Upper lobe of right lung (tissue), 1 donor: ENCODE measurements around the gene TUBB1. TPM values are rescaled to one million over a fixed set of nuclear protein-coding genes. Genes with fewer than 3 reads are reported as not detected.

Experiments used
- ATAC-seq: fragments of 200-7000 bp; cut with Tn5 transposase; one replicate; pipeline ENCODE4 v1.9.1; 2020; ENCODE audit warnings: mild to moderate bottlenecking, moderate library complexity
- DNase-seq: peaks from one replicate; pipeline ENCODE4 v3.0.0-alpha.2; 2020
- H3K27ac ChIP-seq: fragments of 200-600 bp; one replicate; pipeline ENCODE4 v1.8.0; 2022
- H3K27me3 ChIP-seq: fragments of 200-600 bp; one replicate; pipeline ENCODE4 v1.8.0; 2022; ENCODE audit warnings: mild to moderate bottlenecking
- H3K36me3 ChIP-seq: fragments of 200-600 bp; one replicate; pipeline ENCODE4 v1.8.0; 2022
- H3K4me1 ChIP-seq: fragments of 200-600 bp; one replicate; pipeline ENCODE4 v1.8.0; 2022
- H3K4me3 ChIP-seq: fragments of 200-600 bp; one replicate; pipeline ENCODE4 v1.8.0; 2022; ENCODE audit warnings: mild to moderate bottlenecking
- H3K9me3 ChIP-seq: fragments of 200-600 bp; one replicate; pipeline ENCODE4 v1.8.0; 2022
- CTCF ChIP-seq: fragments of 200-600 bp; IDR thresholded peaks from one replicate; pipeline ENCODE4 v1.8.0; 2022; ENCODE audit warnings: antibody characterized with exemption
- intact Hi-C: fragments of 100-400 bp; cut with DNase I; formaldehyde crosslinking; loops from one replicate; pipeline ENCODE4 v1.11.0; 2022
- total RNA-seq: library from RNA; stranded (reverse); fragmentation: NEBNext Ultra II Directional; extraction: Animal tissue kit (Norgen Biotek cat#: 25700); gene quantifications from one replicate; pipeline ENCODE4 v1.2.1, GENCODE V29; 2021
- donor health status: DM: no; HTN: yes; CAD: no; lungs with severe emphysema.

TUBB1 gene
- total RNA-seq, 1 donor from 2014 or later: 3.0 TPM

DNA sequence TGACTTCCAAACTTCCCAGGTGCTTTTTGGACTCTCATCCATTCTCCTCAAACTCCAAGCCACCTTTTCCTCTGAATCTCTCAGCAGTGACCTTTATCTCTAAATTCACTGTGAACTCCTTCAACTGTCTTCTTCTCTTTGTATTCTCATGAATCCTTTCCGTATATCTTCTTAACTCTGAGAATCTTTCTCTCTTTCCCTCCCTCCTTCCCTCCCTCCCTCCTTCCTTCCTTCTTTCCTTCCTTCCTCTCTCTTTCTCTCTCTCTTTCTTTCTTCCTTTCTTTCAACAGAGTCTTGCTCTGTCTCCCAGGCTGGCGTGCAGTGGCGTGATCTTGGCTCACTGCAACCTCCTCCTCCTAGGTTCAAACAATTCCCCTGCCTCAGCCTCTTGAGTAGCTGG lies 27.6 kb downstream of the TUBB1 start:
- intact Hi-C loops: no loop called here
- Histone ChIP-seq H3K9me3 (no peaks in the 10 kb centered on the region), H3K4me1 (peaks cover 10% of the 10 kb centered on the region), H3K4me3 (no peak overlapping the region), H3K27me3 (no peaks in the 10 kb centered on the region), H3K36me3 (no peaks in the 10 kb centered on the region), H3K27ac (no peak overlapping the region)
- ATAC-seq (no peak), DNase-seq (no peak)
- TF ChIP-seq CTCF: no peak

- ATAC-seq (peak; percentile 95), DNase-seq (no peak)
- no peak overlapping the region for H3K4me3 ChIP-seq
- intact Hi-C loops: no loop called here
- no peaks in the 10 kb centered on the region for H3K36me3 ChIP-seq
- no peak for TF ChIP-seq CTCF
- H3K9me3 ChIP-seq: no peaks in the 10 kb centered on the region
- peak overlapping the region; percentile 67 for H3K27ac ChIP-seq
- no peaks in the 10 kb centered on the region for H3K27me3 ChIP-seq
- peaks cover 6% of the 10 kb centered on the region for H3K4me1 ChIP-seq
Measured at GRCh38 chr20:59047938-59048680, 28.9 kb downstream of the TUBB1 start.

DNA sequence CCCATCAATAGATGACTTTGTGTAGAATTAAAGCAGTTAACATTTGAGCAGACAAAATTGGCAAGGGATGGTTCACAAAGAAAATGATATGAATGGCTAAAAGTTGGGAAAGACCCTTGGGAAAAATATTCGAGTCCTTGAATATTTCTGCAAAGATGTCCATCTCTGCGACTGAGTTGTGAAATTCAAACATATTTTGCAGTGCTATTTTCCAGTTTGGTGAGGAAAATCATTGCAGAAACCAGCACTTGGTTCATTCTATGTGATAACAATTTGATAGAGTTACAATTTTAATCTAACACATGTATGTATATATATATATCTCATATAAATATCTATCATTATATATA lies 29.4 kb downstream of the TUBB1 start:
- peak overlapping the region; percentile 56 for H3K27ac ChIP-seq

DNA sequence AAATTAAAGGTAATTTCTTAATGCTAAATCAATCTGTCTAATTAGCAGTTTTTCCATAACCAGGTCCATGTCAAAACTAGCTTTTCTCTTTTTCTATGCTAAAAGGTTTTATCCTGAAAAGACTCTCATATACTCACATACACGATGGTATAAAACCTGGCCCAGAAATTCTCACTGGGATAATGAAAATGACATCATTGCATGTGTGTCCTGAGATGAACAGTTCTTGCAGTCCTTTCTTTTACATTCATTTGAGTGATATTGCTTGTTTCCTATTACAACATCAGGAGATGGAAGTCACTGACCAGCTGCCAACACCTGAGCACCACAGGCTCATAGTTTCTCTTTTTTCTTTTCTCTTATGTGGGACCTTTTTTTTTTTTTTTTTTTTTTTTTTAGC lies 31.2 kb downstream of the TUBB1 start:
- H3K27ac ChIP-seq: no peak overlapping the region
- H3K36me3 ChIP-seq: no peaks in the 10 kb centered on the region
- DNase-seq (no peak), ATAC-seq (no peak)
- intact Hi-C loops: no loop called here
- no peak overlapping the region for H3K4me3 ChIP-seq
- no peaks in the 10 kb centered on the region for H3K9me3 ChIP-seq
- no peak for TF ChIP-seq CTCF
- no peaks in the 10 kb centered on the region for H3K27me3 ChIP-seq
- H3K4me1 ChIP-seq: no peaks in the 10 kb centered on the region

More for the DNA sequence above, 29.4 kb downstream of the TUBB1 start:
- intact Hi-C loops: no loop called here
- no peaks in the 10 kb centered on the region for H3K36me3 ChIP-seq
- peaks cover under 1% of the 10 kb centered on the region for H3K4me1 ChIP-seq
- no peak for ATAC-seq
- no peaks in the 10 kb centered on the region for H3K9me3 ChIP-seq
- TF ChIP-seq CTCF: no peak
- no peak overlapping the region for H3K4me3 ChIP-seq
- no peaks in the 10 kb centered on the region for H3K27me3 ChIP-seq
- no peak for DNase-seq

DNA sequence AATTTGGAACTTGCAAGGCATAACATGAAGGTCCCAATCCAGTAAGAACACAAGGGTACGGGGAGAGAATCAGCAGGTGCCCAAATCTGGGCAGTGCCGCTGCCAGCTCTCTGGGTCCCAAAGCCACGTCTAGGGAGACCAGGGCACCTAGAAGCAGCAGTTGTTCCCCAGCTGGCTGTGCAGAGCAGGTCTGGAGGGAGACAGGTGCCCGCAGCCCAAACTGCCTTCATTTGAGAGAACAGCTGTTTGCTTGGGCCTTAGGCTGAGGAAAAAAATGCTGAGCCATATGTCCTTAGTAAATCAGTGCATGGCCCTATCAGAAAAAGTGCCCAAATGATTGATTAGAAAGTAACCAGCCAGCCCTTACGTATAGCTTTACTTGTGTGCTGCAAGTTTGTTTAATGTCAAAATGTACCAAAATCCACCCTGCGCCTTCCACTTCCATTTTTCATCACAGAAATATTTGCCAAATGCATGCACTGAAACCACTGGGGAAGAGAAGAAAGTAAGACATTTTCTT lies 32.5 kb downstream of the TUBB1 start:
- Histone ChIP-seq H3K27ac (no peak overlapping the region), H3K9me3 (no peaks in the 10 kb centered on the region), H3K36me3 (no peaks in the 10 kb centered on the region), H3K27me3 (no peaks in the 10 kb centered on the region), H3K4me3 (no peak overlapping the region), H3K4me1 (no peaks in the 10 kb centered on the region)
- TF ChIP-seq CTCF: no peak
- DNase-seq: no peak
- intact Hi-C loops: no loop called here
- ATAC-seq: no peak

- intact Hi-C loops: no loop called here
- Histone ChIP-seq H3K4me1 (no peaks in the 10 kb centered on the region), H3K27ac (no peak overlapping the region), H3K4me3 (no peak overlapping the region), H3K27me3 (no peaks in the 10 kb centered on the region), H3K36me3 (no peaks in the 10 kb centered on the region), H3K9me3 (no peaks in the 10 kb centered on the region)
- ATAC-seq (peak; percentile 43), DNase-seq (no peak)
- peak; percentile 49 for TF ChIP-seq CTCF
Measured at GRCh38 chr20:59055302-59055701, 36.1 kb downstream of the TUBB1 start.
